Measurements from ENCODE around the gene INSM1. TPM values are rescaled to one million over a fixed set of nuclear protein-coding genes. Genes with fewer than 3 reads are reported as not detected.

INSM1 gene
- total RNA-seq, 2 donors from 2014 or later = 3.4 to 4.3 TPM

- intact Hi-C loops (cut with DNase I) = no loop called here
- Histone ChIP-seq H3K27ac (no peak overlapping the region), H3K36me3 (replicated peaks in 1 of 2; ENCODE audit: insufficient read depth in 1 of 2, low read depth in 2 of 2) (no peaks in the 10 kb centered on the region), H3K4me3 (no peak overlapping the region), H3K9me3 (no peaks in the 10 kb centered on the region), H3K27me3 (no peaks in the 10 kb centered on the region), H3K4me1 (peaks cover 7% of the 10 kb centered on the region)
- TF ChIP-seq POLR2A (IDR thresholded peaks at IDR 0.05) (no peak), CTCF (IDR thresholded peaks at IDR 0.05) (no peak)
- 86 to 87% methylated on average over 12 of the region's 12 CpGs for WGBS, 2 donors
- DNase-seq = no peak
- ATAC-seq = no peak
Observed at GRCh38 chr20:20411402-20411801, 43.5 kb downstream of the INSM1 start.

GRCh38 chr20:20411836-20412235 is 43.9 kb downstream of the INSM1 start:
- 91 to 92% methylated on average over 17 of the region's 17 CpGs for WGBS, 2 donors
- intact Hi-C loops (cut with DNase I) = no loop called here
- no peak overlapping the region for H3K4me3 ChIP-seq
- H3K27me3 ChIP-seq = no peaks in the 10 kb centered on the region
- H3K36me3 ChIP-seq (replicated peaks in 1 of 2; ENCODE audit: insufficient read depth in 1 of 2, low read depth in 2 of 2) = no peaks in the 10 kb centered on the region
- peaks cover 7% of the 10 kb centered on the region for H3K4me1 ChIP-seq
- no peak for TF ChIP-seq CTCF (IDR thresholded peaks at IDR 0.05)
- TF ChIP-seq POLR2A (IDR thresholded peaks at IDR 0.05) = no peak
- ATAC-seq (no peak), DNase-seq (no peak)
- no peak overlapping the region for H3K27ac ChIP-seq
- no peaks in the 10 kb centered on the region for H3K9me3 ChIP-seq

GRCh38 chr20:20412750-20413149 is 44.8 kb downstream of the INSM1 start:
- ATAC-seq = no peak
- H3K27ac ChIP-seq = no peak overlapping the region
- no peaks in the 10 kb centered on the region for H3K27me3 ChIP-seq
- no peak for TF ChIP-seq CTCF (IDR thresholded peaks at IDR 0.05)
- no peak for TF ChIP-seq POLR2A (IDR thresholded peaks at IDR 0.05)
- intact Hi-C loops (cut with DNase I) = no loop called here
- no peak overlapping the region for H3K4me3 ChIP-seq
- no peaks in the 10 kb centered on the region for H3K36me3 ChIP-seq (replicated peaks in 1 of 2; ENCODE audit: insufficient read depth in 1 of 2, low read depth in 2 of 2)
- H3K9me3 ChIP-seq = no peaks in the 10 kb centered on the region
- DNase-seq = no peak
- H3K4me1 ChIP-seq = peaks cover 7% of the 10 kb centered on the region
- WGBS, 2 donors = 70 to 81% methylated on average over 9 of the region's 9 CpGs

GRCh38 chr20:20413810-20414281 is 45.9 kb downstream of the INSM1 start:
- TF ChIP-seq POLR2A (IDR thresholded peaks at IDR 0.05) = no peak
- TF ChIP-seq CTCF (IDR thresholded peaks at IDR 0.05) = no peak
- DNase-seq = no peak

GRCh38 chr20:20414640-20415220 is 46.8 kb downstream of the INSM1 start:
- Histone ChIP-seq H3K9me3 (no peaks in the 10 kb centered on the region), H3K27me3 (no peaks in the 10 kb centered on the region), H3K27ac (no peak overlapping the region), H3K4me3 (no peak overlapping the region), H3K4me1 (peaks cover 7% of the 10 kb centered on the region), H3K36me3 (replicated peaks in 1 of 2; ENCODE audit: insufficient read depth in 1 of 2, low read depth in 2 of 2) (no peaks in the 10 kb centered on the region)
- 86 to 90% methylated on average over 5 of the region's 5 CpGs for WGBS, 2 donors
- no peak for ATAC-seq
- DNase-seq = no peak
- intact Hi-C loops (cut with DNase I) = no loop called here
- TF ChIP-seq POLR2A (IDR thresholded peaks at IDR 0.05) (no peak), CTCF (IDR thresholded peaks at IDR 0.05) (no peak)

More at GRCh38 chr20:20413810-20414281, 45.9 kb downstream of the INSM1 start:
- H3K27ac ChIP-seq = no peak overlapping the region
- H3K4me3 ChIP-seq = no peak overlapping the region
- WGBS, 2 donors = 93% methylated on average over 14 to 21 of the region's 21 CpGs
- H3K9me3 ChIP-seq = no peaks in the 10 kb centered on the region
- no peak for ATAC-seq
- peaks cover 7% of the 10 kb centered on the region for H3K4me1 ChIP-seq
- intact Hi-C loops (cut with DNase I) = no loop called here
- H3K36me3 ChIP-seq (replicated peaks in 1 of 2; ENCODE audit: insufficient read depth in 1 of 2, low read depth in 2 of 2) = no peaks in the 10 kb centered on the region
- H3K27me3 ChIP-seq = no peaks in the 10 kb centered on the region
